ENCODE results near the gene USP46.

GRCh38 chr4:52588771-52589591 is 70.1 kb downstream of the USP46 start:
- no peak for TF ChIP-seq NFE2L2 (IDR thresholded peaks at IDR 0.05; ENCODE audit: low read depth, low read length)
- no peak for TF ChIP-seq CTCF (conservative IDR thresholded peaks at IDR 0.05; ENCODE audit: low read depth, low read length)
